ENCODE results near the gene DIS3L2.

- TF ChIP-seq POLR2AphosphoS5 (IDR thresholded peaks at IDR 0.05) (no peak), CTCF (IDR thresholded peaks at IDR 0.05) (no peak), POLR2A (IDR thresholded peaks at IDR 0.05) (no peak), EP300 (IDR thresholded peaks at IDR 0.05) (no peak)
Observed at GRCh38 chr2:232231554-232231953, 270.0 kb downstream of the DIS3L2 start.
